ENCODE measurements around the gene DPCD. TPM values are rescaled to one million over a fixed set of nuclear protein-coding genes. Genes with fewer than 3 reads are reported as not detected.

DPCD gene
- total RNA-seq, 4 donors from 2014 or later = 12.2 to 16.0 (median 13.5) TPM

DNA sequence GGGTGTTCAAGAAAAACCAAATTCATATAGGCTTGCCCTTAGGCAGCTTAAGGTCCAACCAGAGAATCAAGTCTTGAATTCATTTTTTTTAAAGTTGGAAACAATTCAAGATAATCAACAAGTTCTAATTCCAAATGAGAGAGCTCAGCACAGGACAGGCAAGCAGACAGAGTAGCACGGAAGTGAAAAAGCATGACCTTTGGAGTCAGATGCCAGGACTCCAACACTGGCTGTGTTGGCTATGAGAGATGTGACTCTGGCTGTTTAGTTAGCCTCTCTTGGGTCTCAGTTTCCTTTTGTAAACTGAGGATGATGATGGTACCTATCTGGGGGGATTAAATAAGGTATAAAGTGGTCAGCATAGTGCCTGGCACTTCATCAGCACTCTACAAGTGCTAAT lies 57.5 kb downstream of the DPCD start:
- TF ChIP-seq, protein P1, sequence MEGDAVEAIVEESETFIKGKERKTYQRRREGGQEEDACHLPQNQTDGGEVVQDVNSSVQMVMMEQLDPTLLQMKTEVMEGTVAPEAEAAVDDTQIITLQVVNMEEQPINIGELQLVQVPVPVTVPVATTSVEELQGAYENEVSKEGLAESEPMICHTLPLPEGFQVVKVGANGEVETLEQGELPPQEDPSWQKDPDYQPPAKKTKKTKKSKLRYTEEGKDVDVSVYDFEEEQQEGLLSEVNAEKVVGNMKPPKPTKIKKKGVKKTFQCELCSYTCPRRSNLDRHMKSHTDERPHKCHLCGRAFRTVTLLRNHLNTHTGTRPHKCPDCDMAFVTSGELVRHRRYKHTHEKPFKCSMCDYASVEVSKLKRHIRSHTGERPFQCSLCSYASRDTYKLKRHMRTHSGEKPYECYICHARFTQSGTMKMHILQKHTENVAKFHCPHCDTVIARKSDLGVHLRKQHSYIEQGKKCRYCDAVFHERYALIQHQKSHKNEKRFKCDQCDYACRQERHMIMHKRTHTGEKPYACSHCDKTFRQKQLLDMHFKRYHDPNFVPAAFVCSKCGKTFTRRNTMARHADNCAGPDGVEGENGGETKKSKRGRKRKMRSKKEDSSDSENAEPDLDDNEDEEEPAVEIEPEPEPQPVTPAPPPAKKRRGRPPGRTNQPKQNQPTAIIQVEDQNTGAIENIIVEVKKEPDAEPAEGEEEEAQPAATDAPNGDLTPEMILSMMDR (IDR thresholded peaks at IDR 0.05; ENCODE audit: low read depth) = no peak

DNA sequence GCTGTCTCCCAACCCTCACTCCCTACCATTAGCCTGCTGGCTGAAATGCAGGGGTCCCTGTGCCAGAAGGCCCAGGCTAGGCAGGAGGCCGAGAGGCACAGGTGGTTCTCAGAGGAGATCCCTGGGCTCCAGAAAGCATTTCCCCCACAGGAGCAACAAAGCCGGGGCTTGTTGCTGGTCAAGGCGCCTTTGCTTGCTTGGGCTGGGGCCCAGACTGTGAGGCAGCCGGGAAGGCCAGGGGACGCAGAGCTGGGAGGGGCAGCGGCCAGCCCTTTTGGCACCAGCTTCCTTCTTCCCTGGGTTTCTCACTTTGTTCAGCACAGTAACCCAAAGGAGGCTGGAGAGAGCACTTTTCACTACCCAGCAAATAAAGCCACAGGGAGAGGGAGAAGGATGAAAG lies 58.2 kb downstream of the DPCD start:
- TF ChIP-seq, protein P1 (IDR thresholded peaks at IDR 0.05; ENCODE audit: low read depth) = no peak

DNA sequence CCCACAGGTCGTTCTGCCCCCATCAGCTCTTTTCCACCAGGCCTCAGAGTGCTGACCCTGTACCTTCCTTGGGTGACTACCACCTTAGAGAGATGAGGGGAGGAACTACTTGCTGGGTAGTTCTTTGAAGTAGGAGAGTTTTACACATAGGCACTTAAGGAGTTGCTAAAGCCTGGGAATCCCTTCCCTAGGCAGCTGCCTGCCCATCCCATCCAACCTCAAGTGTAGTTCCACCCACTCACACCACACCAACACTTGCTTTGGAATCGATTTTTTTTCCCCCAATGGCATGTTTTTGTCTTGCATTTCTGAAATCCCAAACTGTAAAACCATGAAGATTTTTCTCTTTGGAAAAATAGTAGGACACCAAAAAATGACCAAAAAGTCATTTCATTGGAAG lies 59.1 kb downstream of the DPCD start:
- TF ChIP-seq, protein P1 (IDR thresholded peaks at IDR 0.05; ENCODE audit: low read depth) = no peak

DNA sequence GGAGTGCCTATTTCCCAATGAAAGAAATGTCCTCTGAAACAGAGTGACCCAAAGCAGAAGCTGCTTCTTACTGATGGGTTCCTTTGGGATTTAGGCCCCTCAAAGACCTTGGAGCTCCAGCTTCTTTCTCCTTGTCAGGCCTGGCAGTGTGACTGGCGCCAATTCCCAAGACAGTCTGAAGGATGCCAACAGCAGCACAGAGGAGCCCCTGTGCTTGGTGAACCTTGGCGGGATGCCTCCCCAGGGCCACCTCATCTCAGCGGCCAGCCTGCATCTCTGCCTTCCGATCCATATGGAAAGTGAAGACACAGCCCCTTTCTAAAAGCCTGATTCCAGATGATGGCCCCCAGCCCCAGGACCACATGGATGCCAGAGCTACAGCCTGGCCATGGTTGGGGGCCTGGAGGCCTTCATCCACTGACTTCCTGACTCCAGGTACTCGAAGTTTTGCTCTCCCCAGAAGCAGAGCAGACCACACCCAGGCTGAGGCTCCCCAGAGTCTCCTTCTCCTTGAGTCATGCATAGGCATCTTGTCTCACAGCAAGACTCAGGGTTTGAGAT lies 61.5 kb downstream of the DPCD start:
- TF ChIP-seq, protein P1 (IDR thresholded peaks at IDR 0.05; ENCODE audit: low read depth) = no peak

DNA sequence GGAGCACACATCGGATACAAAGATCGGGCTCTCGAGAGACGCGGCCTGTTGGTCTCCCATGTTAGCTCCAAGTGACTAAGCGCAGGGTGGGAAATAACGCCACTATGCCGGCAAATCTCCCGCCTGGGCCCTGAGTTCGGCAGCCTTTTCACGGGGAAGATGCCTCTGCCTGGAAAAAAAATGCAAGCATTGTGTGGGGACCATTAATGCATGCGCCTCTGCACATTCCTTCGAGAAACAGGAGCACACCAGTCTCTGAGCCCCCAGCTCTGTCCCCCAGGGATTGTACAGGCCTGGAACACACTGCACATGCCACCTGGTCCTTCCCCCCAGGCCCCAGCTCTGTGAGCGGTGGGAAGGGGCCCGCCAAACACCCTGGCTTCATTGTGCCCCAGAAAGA lies 62.7 kb downstream of the DPCD start:
- TF ChIP-seq, protein P1 (IDR thresholded peaks at IDR 0.05; ENCODE audit: low read depth) = no peak

DNA sequence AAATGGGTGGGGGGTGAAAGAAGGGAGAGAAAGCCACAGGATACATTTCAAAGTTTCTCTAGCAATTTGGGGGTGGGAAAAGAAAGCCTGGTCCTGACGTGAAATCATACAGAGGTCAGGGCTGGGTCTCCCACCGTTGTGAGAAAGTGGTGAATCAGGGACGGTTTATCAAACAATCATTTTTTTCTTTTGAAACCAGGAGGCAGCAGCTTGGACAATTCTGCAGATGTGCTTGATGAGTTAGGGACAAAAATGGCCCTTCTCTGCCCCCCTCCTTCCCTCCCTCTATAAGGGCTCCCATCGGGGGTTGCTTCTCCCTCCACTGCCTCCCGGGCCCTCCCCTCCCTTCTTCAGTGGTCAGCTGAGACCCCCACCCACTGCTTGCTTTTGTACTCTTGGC lies 63.2 kb downstream of the DPCD start:
- TF ChIP-seq, protein P1 (IDR thresholded peaks at IDR 0.05; ENCODE audit: low read depth) = no peak

DNA sequence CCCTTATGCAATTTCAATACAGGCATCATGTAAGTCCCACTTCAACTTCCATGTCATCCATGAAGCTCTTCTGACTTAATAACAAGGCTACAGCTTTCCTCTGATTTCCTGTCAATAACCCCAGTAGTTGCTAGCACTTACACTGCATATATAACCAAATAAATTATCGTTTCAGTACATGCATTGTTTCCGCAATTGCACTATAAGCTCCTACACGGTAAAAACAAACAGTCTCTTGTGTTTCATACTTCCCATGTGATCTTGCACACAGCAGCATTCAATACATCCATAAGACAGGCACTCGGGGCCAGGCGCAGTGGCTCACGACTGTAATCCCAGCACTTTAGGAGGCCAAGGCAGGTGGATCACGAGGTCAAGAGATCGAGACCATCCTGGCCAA lies 65.4 kb downstream of the DPCD start:
- TF ChIP-seq, protein P1 (IDR thresholded peaks at IDR 0.05; ENCODE audit: low read depth) = no peak
